Measurements from ENCODE around the gene BCOR.

BCOR gene

DNA sequence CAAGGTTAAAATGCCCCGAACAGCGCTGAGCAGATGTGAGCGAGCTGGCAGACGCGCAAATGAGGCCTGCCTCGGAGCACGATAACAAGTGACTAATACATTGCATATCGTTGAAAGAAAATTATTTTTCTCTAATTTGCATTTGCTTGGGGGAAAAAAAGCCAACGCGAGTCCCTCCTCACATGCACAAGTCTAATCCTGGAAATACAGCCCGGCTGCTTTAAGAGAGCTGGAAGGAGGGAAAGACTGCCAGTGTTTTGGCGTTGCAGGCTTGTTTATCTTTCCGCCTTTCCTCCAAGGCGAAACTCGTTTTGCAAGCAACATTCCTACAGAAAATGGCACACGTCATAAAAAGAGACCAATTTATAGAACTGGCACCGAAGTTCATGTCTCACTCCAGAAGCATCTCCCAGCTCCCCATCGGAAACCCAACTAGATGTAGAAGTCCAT, 12.6 kb downstream of the BCOR start:
- TF ChIP-seq, protein P1, sequence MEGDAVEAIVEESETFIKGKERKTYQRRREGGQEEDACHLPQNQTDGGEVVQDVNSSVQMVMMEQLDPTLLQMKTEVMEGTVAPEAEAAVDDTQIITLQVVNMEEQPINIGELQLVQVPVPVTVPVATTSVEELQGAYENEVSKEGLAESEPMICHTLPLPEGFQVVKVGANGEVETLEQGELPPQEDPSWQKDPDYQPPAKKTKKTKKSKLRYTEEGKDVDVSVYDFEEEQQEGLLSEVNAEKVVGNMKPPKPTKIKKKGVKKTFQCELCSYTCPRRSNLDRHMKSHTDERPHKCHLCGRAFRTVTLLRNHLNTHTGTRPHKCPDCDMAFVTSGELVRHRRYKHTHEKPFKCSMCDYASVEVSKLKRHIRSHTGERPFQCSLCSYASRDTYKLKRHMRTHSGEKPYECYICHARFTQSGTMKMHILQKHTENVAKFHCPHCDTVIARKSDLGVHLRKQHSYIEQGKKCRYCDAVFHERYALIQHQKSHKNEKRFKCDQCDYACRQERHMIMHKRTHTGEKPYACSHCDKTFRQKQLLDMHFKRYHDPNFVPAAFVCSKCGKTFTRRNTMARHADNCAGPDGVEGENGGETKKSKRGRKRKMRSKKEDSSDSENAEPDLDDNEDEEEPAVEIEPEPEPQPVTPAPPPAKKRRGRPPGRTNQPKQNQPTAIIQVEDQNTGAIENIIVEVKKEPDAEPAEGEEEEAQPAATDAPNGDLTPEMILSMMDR (IDR thresholded peaks at IDR 0.05; ENCODE audit: extremely low read depth, insufficient read depth, missing control alignments), result no peak
- in situ Hi-C loops (cut with MboI; ENCODE audit: low pct_unique_long_range_greater_than_20kb, low sequenced_read_pairs, unreplicated experiment), result no loop called here
- no peak for DNase-seq (ENCODE audit: low spot score)

DNA sequence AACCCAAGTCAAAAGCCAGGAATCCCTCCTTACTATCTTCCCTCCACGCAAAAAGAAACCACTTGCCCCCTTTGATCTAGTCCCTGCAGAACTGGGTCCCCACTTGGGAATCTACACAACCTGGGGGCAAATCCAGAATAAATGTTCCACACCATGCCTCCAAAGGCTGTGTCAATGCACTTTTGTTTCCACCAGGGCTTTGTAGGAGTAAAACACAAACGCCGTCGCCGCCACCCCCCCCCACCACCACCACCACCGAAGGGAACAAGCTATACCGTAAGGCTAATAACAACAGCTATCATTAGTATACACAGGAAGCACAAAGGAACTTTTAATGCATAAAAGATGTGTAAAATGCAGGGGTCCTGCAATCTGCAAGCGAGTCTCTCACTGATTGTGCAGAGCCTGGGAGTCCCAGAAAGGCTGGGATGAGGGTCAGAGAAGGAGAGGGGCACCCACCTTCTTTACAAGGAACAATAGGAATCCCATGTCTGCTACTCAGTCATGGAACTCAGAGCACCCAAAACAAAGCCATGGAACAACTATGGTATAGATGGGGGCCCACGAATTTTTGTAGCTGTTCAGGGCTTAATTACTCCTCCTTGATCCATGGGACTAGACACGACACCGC, 13.2 kb downstream of the BCOR start:
- TF ChIP-seq, protein P1 (IDR thresholded peaks at IDR 0.05; ENCODE audit: extremely low read depth, insufficient read depth, missing control alignments), result no peak
- in situ Hi-C loops (cut with MboI; ENCODE audit: low pct_unique_long_range_greater_than_20kb, low sequenced_read_pairs, unreplicated experiment), result no loop called here
- DNase-seq (ENCODE audit: low spot score), result no peak

DNA sequence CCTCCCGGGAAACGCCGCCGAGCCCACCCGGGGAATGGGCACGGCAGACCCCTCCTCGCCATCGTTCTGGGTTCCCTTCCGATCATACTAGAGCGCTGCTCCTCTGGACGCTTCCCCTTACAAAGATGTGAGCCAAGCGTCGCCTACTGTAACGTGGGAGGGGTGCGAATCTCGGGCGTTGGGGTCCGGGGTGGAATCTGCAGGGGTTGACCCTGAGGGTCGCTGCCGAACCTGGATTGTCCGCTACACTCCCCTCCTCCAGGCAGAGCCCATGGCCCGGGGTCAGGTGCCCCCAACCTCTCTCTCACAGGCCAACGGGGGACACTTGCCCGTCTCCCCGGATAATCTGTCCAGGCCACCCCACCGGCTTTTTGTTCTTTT, 13.8 kb downstream of the BCOR start:
- no peak for DNase-seq (ENCODE audit: low spot score)
- TF ChIP-seq, protein P1 (IDR thresholded peaks at IDR 0.05; ENCODE audit: extremely low read depth, insufficient read depth, missing control alignments), result no peak
- in situ Hi-C loops (cut with MboI; ENCODE audit: low pct_unique_long_range_greater_than_20kb, low sequenced_read_pairs, unreplicated experiment), result no loop called here

DNA sequence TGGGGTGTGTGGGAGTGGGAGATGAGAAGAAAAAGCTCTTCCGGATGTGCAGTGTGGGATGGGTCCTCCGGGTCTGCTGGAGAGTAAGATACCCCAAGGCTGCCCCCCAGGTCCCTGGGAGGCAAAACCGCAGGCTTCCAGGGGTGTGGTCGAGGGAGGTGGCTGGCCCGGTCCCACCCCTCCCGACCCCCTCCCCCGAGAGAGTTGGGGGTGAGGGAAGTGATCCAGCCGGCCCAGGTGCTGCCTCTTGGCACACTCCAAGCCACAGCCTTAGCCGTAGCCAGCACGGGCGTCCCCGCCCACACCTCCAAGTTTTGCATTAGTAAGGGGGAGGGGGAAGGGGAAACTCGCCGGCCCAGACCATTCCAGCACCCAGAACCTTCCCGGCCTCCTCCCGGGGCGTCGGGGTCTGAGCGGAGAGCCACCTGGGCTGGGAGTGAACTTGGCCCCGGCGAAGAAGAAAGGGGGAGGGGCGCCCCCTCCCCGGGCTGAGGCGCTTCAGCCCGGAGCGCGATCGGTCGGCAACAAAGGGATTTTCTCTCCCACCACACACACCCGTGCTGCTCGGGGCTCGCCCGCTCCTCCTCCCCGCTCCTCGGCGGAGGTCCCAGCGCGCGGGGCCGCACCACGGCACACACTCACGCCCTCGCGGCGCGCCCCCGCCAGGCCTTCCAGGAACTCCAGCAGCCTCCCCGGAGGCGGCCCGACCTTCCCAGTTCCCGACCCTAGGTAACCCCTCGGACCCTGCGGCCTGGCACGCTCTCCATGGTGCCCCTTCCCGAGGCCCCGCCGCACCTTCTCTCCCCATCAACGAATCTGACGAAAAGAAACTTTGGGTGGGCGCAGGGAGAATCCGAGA, 14.4 kb downstream of the BCOR start:
- DNase-seq (ENCODE audit: low spot score), result no peak
- TF ChIP-seq, protein P1 (IDR thresholded peaks at IDR 0.05; ENCODE audit: extremely low read depth, insufficient read depth, missing control alignments), result no peak
- in situ Hi-C loops (cut with MboI; ENCODE audit: low pct_unique_long_range_greater_than_20kb, low sequenced_read_pairs, unreplicated experiment), result no loop called here

DNA sequence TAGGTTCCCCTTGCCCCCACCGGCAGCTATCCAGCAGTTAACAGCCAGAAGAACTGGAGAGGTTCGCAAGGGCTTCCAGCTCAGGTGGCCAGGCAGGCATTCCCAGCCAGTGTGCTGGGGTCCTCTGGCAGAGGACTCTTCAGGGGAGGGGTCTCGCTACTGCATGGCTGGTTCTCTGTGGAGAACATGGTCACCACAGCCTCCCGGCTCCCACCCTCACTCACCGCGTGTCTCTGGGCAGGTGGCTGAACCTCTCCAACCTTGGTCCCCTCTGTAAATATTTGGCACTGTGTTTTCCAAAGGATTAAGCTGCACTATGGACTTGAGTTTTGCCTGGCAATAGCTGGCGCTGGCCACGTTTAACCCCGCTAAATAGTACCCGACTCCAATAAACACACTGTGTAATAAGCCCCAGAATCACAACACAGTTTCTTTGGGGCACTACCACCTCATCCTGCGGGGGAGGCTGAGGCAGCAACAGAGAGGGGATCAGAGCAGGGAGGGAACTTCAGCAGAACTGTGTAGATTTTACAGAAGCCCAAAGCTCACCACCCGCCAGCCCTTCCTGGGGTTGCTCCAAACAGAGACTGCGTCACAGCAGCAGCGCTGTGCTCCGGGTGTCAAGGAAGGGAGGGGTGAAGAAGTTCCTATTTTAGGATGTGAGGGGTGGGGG, 15.2 kb downstream of the BCOR start:
- TF ChIP-seq, protein P1 (IDR thresholded peaks at IDR 0.05; ENCODE audit: extremely low read depth, insufficient read depth, missing control alignments), result no peak
- in situ Hi-C loops (cut with MboI; ENCODE audit: low pct_unique_long_range_greater_than_20kb, low sequenced_read_pairs, unreplicated experiment), result no loop called here
- DNase-seq (ENCODE audit: low spot score), result no peak

DNA sequence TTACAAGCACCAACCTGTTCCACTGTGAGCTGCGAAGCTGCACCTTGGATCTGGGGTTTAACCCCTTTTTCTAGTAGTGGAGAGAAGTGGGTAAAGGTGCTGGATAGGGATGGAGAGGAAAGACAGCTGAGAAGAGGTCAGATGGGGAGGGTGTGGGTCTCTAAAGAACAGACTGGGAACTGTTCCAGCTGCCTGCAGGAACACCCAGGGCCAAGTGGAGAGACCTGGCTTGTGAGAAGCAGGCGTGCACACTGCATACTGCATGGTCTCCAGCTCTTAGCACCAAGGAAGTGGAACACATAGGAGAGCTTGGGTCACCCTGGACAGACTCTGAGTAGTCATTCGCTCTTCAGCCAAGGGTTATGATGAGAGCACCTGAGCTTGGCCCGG, 16.1 kb downstream of the BCOR start:
- TF ChIP-seq, protein P1 (IDR thresholded peaks at IDR 0.05; ENCODE audit: extremely low read depth, insufficient read depth, missing control alignments), result no peak
- in situ Hi-C loops (cut with MboI; ENCODE audit: low pct_unique_long_range_greater_than_20kb, low sequenced_read_pairs, unreplicated experiment), result no loop called here
- DNase-seq (ENCODE audit: low spot score), result no peak

Measured in GM13977 (cell line).